Globus pallidus (tissue), 1 donor: ENCODE data around the gene PSMD10.

Experiments
- DNase-seq: peaks from one replicate; pipeline ENCODE4 v3.0.0-alpha.2; 2015; ENCODE audit warnings: low spot score

The PSMD10 gene, protein sequence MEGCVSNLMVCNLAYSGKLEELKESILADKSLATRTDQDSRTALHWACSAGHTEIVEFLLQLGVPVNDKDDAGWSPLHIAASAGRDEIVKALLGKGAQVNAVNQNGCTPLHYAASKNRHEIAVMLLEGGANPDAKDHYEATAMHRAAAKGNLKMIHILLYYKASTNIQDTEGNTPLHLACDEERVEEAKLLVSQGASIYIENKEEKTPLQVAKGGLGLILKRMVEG

DNA sequence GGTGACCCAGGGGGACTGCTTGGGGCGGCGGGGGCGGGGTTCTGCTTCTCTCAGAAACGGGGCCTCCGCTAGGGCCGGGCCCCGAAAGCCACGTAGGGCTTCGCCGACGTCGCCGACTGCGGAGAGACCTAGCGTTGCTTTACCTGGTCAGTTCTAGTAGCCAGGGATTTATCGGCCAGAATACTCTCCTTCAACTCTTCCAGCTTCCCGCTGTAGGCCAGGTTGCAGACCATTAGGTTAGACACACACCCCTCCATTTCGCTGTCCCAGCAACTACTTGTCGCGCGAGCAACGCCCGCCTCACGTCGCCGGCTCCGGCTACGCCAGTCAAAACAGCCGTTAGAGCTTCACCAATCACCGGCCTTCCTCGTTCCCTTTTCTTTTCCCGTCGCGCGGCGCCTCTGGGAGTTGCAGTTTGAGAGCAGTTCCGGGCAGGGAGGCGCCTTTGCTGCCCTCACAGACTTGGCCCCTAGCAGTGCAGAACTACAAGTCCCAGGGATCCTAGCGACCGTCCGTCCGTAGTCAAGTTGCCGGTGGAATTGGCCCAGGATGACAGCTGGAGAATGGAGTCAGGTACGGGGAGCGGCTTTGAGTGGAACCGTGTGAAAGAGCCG lies at the start of gene PSMD10, which contains the start of gene ATG4A:
TSS of gene PSMD10 (minus strand) at position 279 of the 614 bp plus-strand sequence. CDS start at position 257, 22 bp downstream.
TSS of gene ATG4A (plus strand) at position 515 of the 614 bp plus-strand sequence. CDS start at position 564, 49 bp downstream.
- DNase-seq = peak; percentile 95

DNA sequence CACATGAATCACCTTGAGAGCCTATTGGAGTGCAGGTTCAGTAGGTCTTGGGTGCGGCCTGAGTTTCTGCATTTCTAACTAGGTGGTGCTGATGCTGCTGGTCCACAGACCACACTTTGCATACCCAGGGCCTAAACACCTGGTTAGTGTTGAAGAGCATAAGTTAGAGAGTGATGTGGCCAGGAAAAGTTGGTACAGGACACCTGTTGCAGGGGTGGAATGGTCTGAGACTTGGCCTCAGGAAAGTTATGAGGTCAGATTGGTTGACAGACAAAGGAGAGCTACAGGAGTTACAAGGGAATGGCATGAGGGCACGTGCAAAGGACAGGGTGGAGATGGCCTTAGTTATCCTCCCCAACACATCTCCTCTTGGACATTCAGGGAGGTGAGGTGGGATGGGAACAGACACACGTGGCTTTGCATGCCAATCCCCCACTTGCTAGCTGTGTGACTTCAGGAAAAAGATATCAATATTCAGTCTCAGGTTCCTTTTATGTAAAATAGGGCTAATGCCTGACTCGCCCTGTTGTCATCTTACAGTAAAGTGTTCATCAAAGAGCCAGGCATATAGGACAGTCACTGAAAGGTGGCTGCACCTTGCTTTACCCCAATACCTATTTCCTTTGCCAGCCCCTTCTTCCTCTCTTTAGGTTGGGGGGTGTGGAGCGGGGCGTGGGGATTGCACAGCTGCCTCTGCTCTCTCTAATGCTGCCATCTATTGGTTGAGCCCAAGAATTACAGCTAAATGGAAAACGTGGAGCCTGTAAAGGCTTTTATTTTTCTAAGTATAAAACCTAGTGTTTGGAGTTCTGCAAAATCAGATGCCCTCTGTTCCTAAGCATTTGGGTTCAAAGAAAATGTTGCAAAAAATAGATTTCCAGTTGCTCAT lies 47.7 kb upstream of the PSMD10 start:
- DNase-seq = no peak

DNA sequence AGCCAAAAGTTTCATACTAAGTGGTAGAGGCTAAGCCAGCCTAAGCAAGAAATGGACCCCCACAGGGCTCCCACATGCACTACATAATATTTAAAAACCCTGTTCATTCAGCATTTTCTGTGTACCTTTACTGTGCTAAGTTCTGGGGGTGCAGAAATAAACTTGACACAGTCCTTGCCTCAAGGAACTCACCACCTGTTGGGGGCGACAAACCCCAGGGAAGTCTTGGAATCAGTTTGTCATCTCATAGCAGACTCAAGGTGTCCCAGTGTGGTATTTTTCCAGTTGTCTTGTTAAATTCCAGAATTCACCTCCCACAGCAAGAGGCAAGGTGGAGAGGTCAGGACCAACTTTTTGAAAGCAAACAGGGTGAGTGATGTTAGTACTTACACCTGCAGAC lies 43.4 kb upstream of the PSMD10 start:
- DNase-seq = no peak

DNA sequence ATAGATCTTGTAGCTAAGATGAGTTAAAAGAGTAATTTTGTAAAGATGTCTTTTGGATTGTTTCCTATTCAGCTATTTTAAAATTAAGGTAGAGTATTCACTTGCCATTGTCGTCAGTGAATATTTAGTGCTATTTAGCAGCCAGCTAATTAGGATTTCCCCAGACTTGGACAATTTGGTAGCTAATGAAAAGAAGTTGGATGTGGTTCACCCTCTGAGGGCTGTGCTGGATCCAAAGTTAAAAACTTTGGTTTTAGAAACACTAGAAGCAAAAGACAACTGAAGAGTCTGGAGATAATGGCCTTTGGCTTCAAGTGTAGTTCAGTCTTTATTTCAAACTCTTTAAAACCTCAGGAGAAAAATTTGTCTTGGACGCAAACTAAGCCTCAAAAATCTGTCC lies 41.5 kb upstream of the PSMD10 start:
- peak; percentile 13 for DNase-seq

DNA sequence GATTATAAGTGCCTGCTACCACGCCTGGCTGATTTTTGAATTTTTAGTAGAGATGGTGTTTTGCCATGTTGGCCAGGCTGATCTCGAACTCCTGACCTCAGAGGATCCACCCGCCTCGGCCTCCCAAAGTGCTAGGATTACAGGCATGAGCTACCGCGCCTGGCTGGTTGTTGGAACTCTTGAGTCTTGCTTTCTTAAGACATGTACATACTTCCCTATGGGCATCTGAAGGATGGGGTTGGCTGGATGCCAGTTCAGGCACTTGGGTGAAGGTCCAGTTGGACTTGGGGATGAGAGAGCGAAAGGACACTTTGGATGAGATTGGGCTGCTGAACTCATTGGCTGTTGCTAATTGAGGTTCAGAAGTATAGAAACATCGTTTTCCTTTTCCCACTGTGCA lies 40.7 kb upstream of the PSMD10 start:
- DNase-seq = no peak

DNA sequence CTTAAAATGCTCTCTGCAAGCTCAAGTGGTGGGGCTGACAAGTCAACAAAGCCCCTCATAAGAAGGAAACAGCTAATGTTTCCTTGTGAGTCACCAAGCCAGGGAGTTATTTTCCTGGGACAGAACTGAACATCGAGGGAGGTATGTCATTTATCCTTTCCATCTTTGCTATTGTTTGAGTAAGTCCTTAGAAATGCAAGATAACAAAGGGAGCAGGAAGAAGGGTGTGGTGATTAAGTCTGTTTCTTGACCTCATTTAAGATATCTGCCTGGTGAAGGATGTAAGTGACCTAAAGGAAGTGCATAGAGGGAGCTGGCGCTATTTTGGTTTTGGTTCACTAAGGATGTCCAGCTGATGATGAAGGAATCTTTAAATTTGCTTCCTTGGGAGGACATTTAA lies 40.1 kb upstream of the PSMD10 start:
- DNase-seq = no peak

DNA sequence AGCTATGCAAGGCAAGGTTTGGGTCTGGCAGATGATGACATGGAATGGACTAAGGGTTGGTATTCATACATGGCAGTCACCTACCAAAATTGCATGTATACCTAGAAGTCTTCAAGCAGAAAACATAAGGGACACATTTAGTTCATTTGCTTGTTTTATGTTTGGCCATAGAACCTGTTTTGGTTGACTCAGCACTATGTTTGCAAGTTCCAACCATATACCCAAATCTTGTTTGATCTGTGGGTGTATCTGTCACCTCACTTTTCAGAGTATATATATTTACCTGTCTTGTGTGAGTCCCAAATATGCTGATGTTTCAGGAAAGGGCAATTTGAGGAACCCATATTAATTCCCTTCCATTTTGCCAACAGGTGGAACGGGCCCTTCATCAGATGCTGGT lies 39.5 kb upstream of the PSMD10 start:
- DNase-seq = no peak

DNA sequence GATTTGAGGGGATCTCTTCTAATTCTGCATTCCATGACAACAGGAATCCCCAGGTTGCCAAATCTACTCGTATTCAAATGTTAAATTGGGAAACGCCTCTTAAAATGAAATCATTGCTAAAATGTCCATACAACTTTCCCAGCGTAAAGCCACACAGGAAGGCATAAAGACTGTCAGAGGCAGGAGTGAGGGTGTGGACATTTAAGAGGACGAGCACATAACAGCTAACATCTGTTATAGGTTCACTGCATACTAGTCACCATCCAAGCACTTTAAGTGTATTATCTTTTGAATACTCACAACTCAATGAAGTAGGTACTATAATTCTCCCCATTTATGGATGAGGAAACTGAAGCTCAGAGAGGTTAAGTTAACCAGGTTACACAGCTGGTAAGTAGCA lies 35.8 kb upstream of the PSMD10 start:
- DNase-seq = no peak

DNA sequence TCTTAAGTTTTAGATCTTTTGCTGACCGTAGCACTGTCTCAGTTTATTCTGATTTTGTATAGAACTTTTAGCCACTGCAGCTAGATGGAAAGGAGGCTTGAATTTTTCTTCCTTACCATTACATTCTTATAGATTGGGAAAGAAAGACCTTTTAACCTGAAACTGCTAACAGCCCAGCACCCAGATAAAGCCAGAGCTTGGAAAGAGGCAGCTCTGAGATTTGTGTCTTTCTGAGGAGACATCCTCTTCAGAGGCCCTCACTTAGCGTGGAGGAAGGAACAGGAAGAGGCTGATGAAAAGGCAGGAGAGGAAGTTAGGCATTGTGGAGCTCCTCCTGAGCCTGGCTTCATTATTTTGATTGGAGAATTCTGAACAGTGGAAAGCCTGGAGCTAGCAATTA lies 35.3 kb upstream of the PSMD10 start:
- DNase-seq = no peak

DNA sequence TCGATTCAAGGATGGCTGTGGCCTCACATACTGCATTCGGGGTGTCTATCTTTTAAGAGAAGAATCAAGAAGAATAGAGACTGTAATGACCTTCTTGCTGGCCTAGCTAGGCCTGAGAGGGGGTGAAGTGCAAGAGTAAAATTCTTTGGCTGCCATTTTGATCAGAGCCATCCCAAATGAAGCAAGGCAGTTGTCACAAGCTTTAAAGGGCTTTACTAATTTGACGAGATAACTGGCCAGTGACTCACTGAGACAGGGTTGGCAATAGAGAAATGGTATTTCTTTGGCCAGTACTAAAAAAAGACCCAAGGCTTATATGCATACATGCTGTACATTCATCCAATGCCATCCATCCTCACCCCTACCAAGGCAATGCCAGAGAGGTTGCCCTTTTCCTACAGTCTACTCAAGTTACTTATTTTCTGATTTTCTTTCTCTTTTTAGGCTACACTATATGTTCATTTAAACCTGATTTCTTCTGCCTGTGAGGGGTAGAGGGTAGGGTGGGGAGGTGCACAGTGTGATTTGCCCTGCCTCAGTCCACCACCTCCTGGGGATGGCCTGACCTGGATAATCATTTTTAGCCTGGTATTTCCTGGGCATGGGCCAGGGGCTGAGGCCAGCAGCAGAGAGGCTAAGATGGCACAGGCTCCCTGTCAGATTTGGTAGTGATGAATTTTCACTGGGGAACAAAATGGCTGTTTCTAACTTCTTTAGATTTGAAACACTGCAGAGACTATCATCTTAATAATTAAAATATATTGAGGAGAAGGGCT lies 32.4 kb upstream of the PSMD10 start:
- no peak for DNase-seq

DNA sequence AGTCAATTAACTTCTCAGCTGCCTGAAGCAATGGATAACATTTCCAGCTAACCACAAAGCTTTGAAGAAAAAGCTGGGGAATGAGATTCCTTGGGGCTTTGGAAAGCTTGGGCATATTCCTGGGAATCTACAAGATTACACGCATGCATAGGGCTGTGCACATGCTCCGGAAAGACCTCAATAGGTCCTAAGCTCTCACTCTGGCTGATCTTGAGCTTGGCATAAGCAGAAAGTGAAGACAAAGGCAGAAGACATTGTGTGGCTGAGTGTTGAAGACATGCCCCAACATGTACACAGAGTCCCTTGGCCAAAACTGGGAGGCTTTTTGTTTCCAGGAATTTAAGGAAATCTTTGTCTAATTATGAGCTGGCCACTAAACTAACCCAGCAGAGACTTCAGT lies 31.4 kb upstream of the PSMD10 start:
- DNase-seq = no peak

DNA sequence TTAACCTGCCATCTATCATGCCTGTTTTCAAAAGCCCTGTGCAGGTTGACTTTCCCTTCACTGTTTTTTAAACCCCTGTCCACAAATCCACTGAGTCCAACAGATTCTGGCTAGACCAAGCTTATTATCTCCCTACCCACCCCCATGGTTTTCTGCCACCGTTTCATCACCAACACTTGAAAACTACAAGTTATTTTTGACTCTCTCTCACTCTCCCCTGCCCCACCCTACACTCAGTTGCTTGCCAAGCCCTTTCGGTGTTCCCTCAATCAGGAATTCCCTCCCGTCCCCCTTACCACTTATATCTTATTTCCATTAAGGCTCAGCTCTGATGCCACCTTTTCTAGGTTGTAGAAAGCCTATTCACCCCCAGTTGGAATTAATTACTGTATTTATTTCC lies 29.9 kb upstream of the PSMD10 start:
- no peak for DNase-seq

DNA sequence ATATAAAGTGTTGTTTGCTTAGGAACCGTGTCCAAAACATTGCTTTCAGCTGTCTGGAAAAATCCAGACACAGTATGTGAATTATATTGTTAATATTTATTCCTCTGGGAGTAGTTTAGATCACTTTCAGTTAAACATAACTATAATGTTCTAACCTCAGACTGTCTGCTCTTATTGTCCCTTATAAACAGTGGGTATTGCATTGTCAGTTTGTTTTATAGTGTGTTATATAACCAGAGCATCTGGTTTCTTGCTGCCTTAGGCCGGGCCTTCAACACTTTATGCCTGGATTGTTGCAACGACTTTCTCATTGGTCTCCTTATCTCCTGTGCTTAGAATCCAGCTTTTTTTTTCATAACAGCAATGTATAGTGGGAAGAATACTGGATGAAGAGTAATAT lies 26.6 kb upstream of the PSMD10 start:
- DNase-seq = no peak

DNA sequence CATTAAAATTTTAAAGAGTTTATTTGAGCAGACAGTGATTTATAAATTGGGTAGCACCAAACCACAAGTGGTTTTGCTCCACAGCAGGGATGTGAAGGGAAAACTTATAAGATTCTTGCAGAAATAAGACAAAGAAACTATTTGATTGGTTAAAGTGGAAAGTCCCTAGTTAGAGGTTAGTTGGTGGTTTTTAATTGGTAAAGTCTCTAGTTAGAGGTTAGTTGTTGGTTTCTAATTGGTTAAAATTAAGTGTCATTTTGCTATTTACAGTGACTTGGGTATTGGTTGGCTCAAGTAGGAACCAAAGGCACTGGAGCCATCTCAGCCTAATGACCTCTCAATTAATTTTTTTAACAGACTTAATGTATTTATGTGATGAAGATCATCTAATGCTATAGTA lies 23.2 kb upstream of the PSMD10 start:
- no peak for DNase-seq

DNA sequence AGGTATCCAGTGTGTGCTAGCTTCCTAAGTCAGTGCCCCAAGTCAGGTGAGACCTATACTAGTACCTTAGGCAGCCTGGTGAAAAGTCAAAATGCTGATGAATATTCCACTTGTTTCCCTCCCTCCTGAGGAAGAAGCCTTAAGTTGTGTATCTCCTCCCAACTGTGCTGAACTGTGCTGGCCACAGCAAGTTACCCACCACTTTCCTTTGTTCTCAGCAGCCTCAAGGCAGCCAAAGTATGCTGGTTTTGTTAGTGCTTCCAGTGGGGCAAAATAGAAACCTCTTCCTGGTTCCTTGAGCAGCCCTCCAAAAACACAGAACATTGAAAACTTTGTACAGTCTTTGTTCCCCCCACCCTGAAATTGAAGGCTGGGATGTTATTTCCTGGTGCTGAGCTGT lies 14.1 kb upstream of the PSMD10 start:
- no peak for DNase-seq

DNA sequence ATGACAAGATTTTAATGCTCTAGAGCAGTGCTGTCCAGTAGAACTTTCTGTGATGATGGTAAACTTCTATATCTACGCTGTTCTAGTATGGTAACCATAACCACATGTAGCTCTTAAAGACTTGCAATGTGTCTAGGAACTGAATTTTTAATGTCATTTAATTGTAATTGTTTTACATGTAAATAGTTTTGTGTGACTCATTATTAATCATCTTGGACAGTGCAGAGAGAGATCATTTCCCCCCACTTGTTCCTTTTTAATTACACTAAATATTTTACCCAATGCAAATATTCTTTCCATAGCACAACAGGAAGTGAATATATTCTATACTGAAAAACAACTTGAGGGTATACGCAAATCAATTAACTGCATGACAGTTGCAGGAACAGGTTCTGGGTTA lies 6.0 kb upstream of the PSMD10 start:
- no peak for DNase-seq

DNA sequence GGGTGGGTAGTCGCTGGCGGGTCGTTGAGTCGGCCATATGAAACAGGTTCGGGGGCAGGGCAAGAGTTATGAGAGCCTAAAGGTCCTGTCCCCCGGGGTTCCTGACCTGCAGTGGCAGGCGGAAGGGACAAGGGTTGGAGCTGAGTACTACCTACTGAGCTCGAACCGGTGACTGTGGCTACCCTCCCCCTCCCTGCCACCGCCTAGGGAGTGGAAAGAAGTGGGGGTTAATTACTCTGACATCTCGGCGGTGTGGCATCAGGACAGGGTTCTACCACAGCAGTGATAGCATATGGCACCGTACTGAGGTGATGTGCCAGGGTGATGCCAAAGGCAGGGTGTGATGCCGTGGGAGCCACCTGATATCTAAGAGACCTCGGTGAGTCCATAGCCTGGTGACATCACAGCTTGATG lies 543 bp upstream of the PSMD10 start:
- no peak for DNase-seq

DNA sequence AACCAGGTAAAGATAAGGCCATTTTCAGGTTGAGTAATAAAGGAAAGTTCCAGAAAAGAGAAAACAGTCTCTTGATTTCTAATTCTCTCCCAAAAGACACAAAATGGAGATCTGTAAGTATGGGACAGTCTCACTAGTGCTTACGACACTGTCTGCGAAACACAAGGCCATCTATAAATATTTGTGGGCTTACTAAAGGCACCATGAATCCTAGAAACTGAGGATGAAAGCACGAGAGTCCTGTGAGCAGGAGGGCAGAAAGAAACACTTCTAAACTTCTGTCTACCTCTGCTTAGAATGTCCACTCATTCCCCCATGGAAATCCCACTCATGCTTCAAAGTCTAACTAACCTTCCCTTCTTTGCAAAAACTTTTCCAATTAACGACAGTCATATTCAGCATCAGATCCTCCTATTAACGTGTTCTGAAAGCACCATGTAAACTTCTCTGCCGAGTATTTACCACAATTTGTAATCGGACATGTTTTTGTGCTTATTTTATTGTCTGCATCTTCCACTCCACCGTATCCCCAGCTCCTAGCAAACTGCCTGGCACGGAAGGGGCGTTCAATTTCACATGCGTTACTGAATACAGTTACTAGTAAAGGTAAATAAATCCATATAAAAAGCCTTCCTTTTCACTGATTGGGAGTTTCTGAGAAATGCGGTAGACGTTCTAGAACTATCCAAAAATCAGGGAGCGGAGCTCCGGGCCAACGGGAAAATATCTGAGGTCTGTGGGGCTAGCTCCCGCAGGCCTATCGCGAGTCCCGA lies 665 bp downstream of the PSMD10 start:
- no peak for DNase-seq

DNA sequence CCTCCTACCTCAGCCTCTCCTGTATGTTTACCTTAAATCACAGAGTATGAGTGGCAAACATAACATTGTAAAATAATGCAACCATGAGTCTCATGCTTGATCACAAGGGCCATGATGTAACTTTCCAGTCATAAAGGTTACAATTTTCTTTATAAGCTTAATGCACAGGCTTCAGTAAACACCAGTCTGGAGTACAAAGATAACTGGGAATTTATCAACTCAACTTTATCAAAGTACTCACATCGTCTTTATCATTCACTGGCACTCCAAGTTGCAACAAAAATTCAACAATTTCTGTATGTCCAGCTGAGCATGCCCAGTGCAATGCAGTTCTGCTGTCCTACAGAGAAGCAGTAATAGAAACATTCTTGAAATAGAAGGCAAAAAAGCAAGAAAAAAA lies 2.8 kb downstream of the PSMD10 start:
- no peak for DNase-seq

DNA sequence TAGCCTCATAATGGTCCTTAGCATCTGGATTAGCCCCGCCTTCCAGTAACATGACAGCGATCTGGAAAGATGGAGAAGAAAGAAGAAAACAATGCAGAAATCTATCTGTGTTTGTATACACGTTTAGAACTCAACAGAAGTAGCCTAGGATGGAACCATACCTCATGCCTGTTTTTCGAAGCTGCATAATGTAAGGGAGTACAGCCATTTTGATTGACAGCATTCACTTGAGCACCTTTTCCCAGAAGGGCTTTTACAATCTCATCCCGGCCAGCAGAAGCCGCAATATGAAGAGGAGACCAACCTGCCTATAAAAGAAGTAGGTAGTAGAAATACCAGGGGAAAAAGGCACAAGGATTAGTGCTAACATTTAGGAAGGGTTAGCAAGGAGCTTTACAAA lies 3.5 kb downstream of the PSMD10 start:
- no peak for DNase-seq

DNA sequence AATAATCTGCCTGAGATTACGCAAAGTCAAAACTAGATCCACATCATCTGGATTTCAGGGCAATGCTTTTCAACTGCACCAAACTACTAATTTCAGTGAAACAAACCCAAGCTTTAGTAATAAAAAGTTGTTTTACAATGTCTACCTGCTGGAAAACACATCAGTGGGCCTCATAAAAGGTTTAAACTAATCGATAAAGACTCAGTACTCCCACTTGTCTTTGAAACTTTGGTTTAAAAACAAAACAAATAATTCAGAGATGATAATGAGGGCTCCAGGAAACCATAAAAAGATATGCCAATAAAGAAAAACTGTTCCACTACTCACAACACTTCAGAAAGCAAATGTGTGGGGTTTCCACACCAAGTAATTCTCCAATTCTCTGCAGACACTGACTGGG lies 10.2 kb downstream of the PSMD10 start:
- no peak for DNase-seq

DNA sequence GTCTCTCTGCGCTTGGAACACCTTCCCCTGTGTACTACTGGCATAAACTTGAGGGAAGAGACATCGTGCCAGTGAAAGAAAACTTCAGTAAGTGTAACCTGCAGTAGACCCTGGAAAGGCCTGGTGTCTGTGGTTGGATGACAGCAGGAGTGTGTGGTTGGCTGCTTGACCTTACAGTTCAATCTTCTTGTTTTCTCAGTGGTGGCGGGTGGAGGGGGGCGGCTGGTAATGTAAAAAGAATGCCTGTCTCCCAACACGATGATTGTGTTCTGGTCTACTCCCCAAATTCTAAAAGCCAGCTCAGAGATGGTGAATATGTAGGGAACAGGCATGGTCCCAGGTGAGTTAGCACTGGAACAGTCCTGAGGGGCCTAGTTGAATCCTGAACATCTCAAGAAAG lies 18.6 kb downstream of the PSMD10 start:
- DNase-seq = no peak
